Esophagus squamous epithelium (tissue), 4 donors: ENCODE measurements around the gene HLA-DPB1.

Experiments
- POLR2A ChIP-seq, 4 donors: fragments of 450-650 bp; IDR thresholded peaks; one replicate each; pipeline ENCODE4 v1.6.1; 2017; ENCODE audit warnings: antibody characterized with exemption in 4 of 4, mild to moderate bottlenecking in 4 of 4, moderate library complexity in 3 of 4
- TF ChIP-seq, protein P1 (sequence below), 6 experiments: fragments of 450-650 bp in 4 of 6; fragments of 200-600 bp in 2 of 6; sonication (generic) in 2 of 6; IDR thresholded peaks; one replicate each; pipeline ENCODE4 v1.5.1; 2016 to 2019; ENCODE audit warnings: antibody characterized with exemption in 6 of 6, mild to moderate bottlenecking in 4 of 6, moderate library complexity in 4 of 6

DNA sequence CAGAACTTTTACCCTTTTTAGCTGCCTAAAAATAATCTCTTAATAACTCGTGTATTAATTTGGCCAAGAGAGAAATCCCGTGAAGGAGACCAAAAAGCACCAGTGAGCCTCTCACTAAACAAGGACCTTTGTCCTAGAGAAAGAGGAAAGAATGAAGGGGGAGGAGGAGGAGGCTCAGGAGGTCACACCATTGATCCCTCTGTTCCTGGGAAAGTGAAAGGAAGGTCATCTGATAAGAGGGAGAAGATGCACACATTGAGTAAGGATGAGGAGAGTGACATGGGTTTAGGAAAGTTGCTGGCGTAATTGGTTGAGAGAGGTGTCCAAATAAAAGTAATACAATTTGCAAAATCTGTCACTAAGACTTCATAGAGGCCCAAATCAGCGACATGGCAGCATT lies 49.2 kb downstream of the HLA-DPB1 start:
- TF ChIP-seq, protein P1, sequence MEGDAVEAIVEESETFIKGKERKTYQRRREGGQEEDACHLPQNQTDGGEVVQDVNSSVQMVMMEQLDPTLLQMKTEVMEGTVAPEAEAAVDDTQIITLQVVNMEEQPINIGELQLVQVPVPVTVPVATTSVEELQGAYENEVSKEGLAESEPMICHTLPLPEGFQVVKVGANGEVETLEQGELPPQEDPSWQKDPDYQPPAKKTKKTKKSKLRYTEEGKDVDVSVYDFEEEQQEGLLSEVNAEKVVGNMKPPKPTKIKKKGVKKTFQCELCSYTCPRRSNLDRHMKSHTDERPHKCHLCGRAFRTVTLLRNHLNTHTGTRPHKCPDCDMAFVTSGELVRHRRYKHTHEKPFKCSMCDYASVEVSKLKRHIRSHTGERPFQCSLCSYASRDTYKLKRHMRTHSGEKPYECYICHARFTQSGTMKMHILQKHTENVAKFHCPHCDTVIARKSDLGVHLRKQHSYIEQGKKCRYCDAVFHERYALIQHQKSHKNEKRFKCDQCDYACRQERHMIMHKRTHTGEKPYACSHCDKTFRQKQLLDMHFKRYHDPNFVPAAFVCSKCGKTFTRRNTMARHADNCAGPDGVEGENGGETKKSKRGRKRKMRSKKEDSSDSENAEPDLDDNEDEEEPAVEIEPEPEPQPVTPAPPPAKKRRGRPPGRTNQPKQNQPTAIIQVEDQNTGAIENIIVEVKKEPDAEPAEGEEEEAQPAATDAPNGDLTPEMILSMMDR (IDR thresholded peaks at IDR 0.05), result no peak
- no peak for TF ChIP-seq POLR2A (IDR thresholded peaks at IDR 0.05)
